HCT116 (cell line): ENCODE results near the gene RBMS1. TPM values are rescaled to one million over a fixed set of nuclear protein-coding genes. Genes with fewer than 3 reads are reported as not detected.

Source experiments
- CEBPB ChIP-seq: IDR thresholded peaks from 2 replicates; pipeline ENCODE4 v1.6.1; 2012; ENCODE audit warnings: low read depth
- CTCF ChIP-seq, 3 experiments: fragments of 200-600 bp in 1 of 3; sonication (generic) in 1 of 3; IDR thresholded peaks in 2 of 3; conservative IDR thresholded peaks in 1 of 3; 2 replicates each; pipeline ENCODE4 v1.5.1; 2012 to 2017; ENCODE audit warnings: low read depth in 2 of 3, low read length in 2 of 3, antibody characterized with exemption in 1 of 3, borderline replicate concordance in 1 of 3, control low read depth in 1 of 3, mild to moderate bottlenecking in 1 of 3, mixed read lengths in 1 of 3, mixed run types in 1 of 3, moderate library complexity in 1 of 3; ENCODE audit not compliant: insufficient read depth in 1 of 3
- EGR1 ChIP-seq: IDR thresholded peaks from 2 replicates; pipeline ENCODE4 v1.6.1; 2012; ENCODE audit warnings: low read depth
- JUND ChIP-seq: IDR thresholded peaks from 2 replicates; pipeline ENCODE4 v1.6.1; 2012
- POLR2AphosphoS5 ChIP-seq: IDR thresholded peaks from 2 replicates; pipeline ENCODE4 v1.6.1; 2011; ENCODE audit warnings: mild to moderate bottlenecking, low read depth, low read length, moderate library complexity
- REST ChIP-seq: IDR thresholded peaks from 2 replicates; pipeline ENCODE4 v1.6.1; 2012; ENCODE audit warnings: low read depth
- YY1 ChIP-seq: IDR thresholded peaks from 2 replicates; pipeline ENCODE4 v1.6.1; 2011; ENCODE audit warnings: low read length, low read depth, moderate library complexity, mild to moderate bottlenecking; ENCODE audit not compliant: insufficient replicate concordance; ENCODE audit errors: extremely low read depth
- total RNA-seq: library from RNA; stranded (reverse); gene quantifications from one replicate; pipeline ENCODE4 v1.2.1, GENCODE V29; 2021; ENCODE audit not compliant: unreplicated experiment

Gene RBMS1
- total RNA-seq, 1 experiment from 2014 or later, result 17.6 TPM

- TF ChIP-seq REST (no peak), CEBPB (no peak), JUND (no peak), CTCF (IDR thresholded peaks at IDR 0.05 in 2 of 3, conservative IDR thresholded peaks at IDR 0.05 in 1 of 3; ENCODE audit: borderline replicate concordance in 1 of 3, insufficient read depth in 1 of 3, low read depth in 2 of 3, low read length in 2 of 3) (no peak), YY1 (no peak), EGR1 (no peak), POLR2AphosphoS5 (no peak)
These were observed 223.0 kb downstream of the RBMS1 start (continued) for GRCh38 chr2:160270571-160271113.
